ENCODE data around the gene PHLPP1. TPM values are rescaled to one million over a fixed set of nuclear protein-coding genes. Genes with fewer than 3 reads are reported as not detected.

The PHLPP1 gene
- total RNA-seq, 1 donor = 7.2 TPM

- DNase-seq (ENCODE audit: low read depth) = no peak
- H3K4me3 ChIP-seq (ENCODE audit: low read depth, low read length) = no peak overlapping the region
- TF ChIP-seq CTCF (IDR thresholded peaks at IDR 0.05; ENCODE audit: insufficient read depth, low read length) = no peak
Observed at GRCh38 chr18:62998443-62998842, 283.1 kb downstream of the PHLPP1 start.

GRCh38 chr18:62999392-62999791 is 284.1 kb downstream of the PHLPP1 start:
- DNase-seq (ENCODE audit: low read depth) = peak; percentile 98
- H3K4me3 ChIP-seq (ENCODE audit: low read depth, low read length) = no peak overlapping the region
- no peak for TF ChIP-seq CTCF (IDR thresholded peaks at IDR 0.05; ENCODE audit: insufficient read depth, low read length)

GRCh38 chr18:62999921-63000320 is 284.6 kb downstream of the PHLPP1 start:
- DNase-seq (ENCODE audit: low read depth) = no peak
- H3K4me3 ChIP-seq (ENCODE audit: low read depth, low read length) = no peak overlapping the region
- TF ChIP-seq CTCF (IDR thresholded peaks at IDR 0.05; ENCODE audit: insufficient read depth, low read length) = no peak

GRCh38 chr18:63000839-63001238 is 285.5 kb downstream of the PHLPP1 start:
- no peak for DNase-seq (ENCODE audit: low read depth)
- no peak for TF ChIP-seq CTCF (IDR thresholded peaks at IDR 0.05; ENCODE audit: insufficient read depth, low read length)
- no peak overlapping the region for H3K4me3 ChIP-seq (ENCODE audit: low read depth, low read length)

GRCh38 chr18:63001861-63002260 is 286.5 kb downstream of the PHLPP1 start:
- no peak for TF ChIP-seq CTCF (IDR thresholded peaks at IDR 0.05; ENCODE audit: insufficient read depth, low read length)
- H3K4me3 ChIP-seq (ENCODE audit: low read depth, low read length) = no peak overlapping the region
- no peak for DNase-seq (ENCODE audit: low read depth)

GRCh38 chr18:63002305-63002704 is 287.0 kb downstream of the PHLPP1 start:
- no peak for TF ChIP-seq CTCF (IDR thresholded peaks at IDR 0.05; ENCODE audit: insufficient read depth, low read length)
- DNase-seq (ENCODE audit: low read depth) = no peak
- H3K4me3 ChIP-seq (ENCODE audit: low read depth, low read length) = no peak overlapping the region

- no peak for TF ChIP-seq CTCF (IDR thresholded peaks at IDR 0.05; ENCODE audit: insufficient read depth, low read length)
- peak; percentile 24 for DNase-seq (ENCODE audit: low read depth)
- H3K4me3 ChIP-seq (ENCODE audit: low read depth, low read length) = no peak overlapping the region
Observed at GRCh38 chr18:63002803-63003445, 287.6 kb downstream of the PHLPP1 start.
